Measurements from ENCODE around the gene SHROOM4. TPM values are rescaled to one million over a fixed set of nuclear protein-coding genes. Genes with fewer than 3 reads are reported as not detected.

SHROOM4 gene
- total RNA-seq, 1 donor from 2014 or later: 5.3 TPM

GRCh38 chrX:50618788-50619558, 195.0 kb downstream of the SHROOM4 start:
- no peak for DNase-seq

DNA sequence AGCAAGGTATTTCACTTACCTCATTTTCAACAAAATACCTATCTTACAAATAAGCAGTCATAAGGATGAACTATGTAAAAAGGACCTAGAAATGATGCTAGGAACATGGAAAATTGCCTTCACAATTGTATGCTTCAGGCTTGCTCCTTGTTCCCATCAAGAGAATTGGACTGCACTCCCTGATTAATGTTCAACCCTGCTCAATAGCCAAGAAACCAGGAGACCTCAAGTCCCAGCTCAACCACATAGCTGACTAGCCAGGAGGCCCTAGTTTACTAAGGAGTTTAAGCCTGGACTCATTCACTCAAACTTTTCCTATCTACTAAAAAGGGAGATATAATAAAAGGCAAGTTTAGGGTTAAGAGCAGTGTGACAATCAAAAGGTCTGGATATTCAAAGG, 196.8 kb downstream of the SHROOM4 start:
- DNase-seq: no peak

- no peak for DNase-seq
These were observed 198.3 kb downstream of the SHROOM4 start for GRCh38 chrX:50615570-50616158.

GRCh38 chrX:50614460-50614859, 199.5 kb downstream of the SHROOM4 start:
- DNase-seq: no peak

DNA sequence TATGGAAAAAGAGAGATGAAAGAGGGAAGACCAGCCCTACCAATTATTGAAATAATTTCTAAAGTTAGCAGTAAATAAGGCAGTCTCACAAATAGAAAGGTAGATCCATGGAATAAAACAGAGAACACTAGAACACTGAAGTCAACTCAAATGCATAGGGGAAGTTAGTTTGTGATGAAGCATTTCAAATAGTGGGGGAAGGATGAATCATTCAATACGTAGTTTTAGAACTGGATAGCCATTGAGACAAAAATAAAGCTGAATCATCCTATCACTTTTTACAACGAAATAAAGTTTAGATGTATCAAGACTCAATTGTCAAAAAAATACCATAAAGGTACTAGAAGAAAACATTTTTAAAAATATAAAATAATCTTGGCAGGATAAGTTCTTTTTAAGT, 200.1 kb downstream of the SHROOM4 start:
- DNase-seq: no peak

DNA sequence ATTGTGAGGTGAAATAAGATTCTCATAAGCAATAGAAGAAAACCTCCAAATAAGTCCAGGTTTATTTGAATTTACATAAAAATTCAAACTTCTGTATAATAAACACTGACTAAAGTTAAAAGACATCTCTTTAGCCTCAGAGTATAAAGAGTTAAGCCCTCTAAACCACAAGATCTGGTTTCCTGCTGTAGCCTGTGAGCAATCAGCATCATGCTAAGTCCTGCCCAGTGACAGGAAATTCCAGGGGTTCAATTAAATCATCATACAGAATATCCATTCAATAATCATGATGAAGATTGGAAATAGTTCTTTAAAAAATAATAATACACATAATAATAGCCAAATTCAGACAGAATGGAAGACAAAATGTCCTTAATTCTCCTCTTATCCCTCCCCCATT, 204.2 kb downstream of the SHROOM4 start:
- no peak for DNase-seq

- no peak for DNase-seq
These were observed 207.6 kb downstream of the SHROOM4 start for GRCh38 chrX:50606300-50606950.

- DNase-seq: no peak
These were observed 217.9 kb downstream of the SHROOM4 start for GRCh38 chrX:50596056-50596455.

DNA sequence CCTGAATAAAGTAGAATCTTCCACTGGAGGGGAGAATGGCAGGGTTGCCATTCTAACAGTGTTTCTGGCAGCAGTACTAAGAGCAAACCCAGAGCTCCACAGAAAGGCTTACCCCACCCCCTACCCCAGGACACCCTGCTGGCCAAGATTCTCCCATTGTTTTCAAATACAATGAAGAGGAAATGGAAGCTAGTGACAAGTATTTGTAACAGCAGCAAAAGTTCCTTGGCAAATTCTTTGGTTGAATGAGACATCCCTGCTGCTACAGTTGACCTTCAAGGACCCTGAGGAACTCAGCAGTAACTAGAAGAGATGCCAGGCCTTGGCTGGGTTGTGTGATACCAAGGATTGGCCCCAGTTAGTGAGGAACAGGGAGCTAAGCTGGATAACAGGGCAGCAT, 219.2 kb downstream of the SHROOM4 start:
- no peak for DNase-seq

GRCh38 chrX:50586980-50587379, 227.0 kb downstream of the SHROOM4 start:
- DNase-seq: no peak

- no peak for DNase-seq
These were observed 227.6 kb downstream of the SHROOM4 start for GRCh38 chrX:50586407-50586806.

DNA sequence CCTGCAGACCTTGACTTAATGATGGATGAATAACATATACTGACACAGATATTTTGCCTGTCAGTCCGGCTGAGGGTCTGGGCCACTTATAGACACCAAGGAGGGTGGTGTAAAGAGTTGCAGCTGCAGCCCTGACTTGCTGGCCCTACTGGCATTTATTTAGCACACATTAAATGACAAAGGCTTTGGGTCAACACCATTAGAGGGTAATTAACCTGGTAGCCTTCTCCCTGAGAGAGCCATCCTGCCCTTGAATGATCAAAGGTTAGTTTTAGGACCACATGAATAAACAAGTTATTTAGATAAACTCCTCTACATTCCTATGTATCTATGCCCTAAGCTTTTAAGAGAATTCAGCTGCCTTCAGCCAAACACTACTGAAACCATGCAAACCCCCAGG, 232.6 kb downstream of the SHROOM4 start:
- no peak for DNase-seq

- DNase-seq: no peak
These were observed 234.0 kb downstream of the SHROOM4 start for GRCh38 chrX:50579955-50580354.

DNA sequence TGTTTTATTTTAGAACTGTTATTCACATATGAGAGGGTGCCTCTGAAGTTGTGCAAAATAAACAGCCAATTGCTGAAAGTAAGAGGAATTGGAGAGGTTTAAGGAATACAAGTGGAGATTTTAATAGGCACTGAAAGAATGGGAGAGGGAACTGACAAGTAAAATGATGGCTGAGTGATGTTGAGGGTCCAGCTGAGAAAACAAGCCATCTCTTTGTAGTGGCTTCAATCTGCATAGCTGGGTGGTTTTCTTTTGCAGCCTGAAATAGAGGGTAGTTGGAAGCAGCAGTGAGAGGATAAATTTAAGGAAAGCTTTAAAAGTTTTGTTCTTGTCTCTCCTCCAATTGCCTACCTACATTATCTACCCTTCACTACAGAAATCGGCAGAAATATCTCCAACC, 236.7 kb downstream of the SHROOM4 start:
- DNase-seq: no peak

DNA sequence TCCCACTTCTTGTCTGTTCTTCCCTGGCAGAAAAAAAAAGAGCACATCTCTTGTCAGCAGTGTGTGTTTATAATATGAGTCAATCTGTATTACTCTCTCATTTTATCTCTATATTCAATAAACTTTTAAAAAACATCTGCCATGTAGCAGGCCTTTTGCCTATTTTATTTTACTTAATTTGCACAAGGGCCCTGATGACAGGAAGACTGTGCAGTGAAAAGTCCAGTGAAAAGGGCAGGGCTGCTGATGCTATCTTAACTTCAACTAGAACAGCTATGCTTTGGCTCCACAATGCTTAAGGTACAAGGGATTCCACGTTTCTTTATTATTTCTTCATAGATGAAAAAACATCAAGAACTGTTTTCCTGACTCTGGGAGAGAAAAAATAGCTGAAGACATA, 246.4 kb downstream of the SHROOM4 start:
- no peak for DNase-seq

DNA sequence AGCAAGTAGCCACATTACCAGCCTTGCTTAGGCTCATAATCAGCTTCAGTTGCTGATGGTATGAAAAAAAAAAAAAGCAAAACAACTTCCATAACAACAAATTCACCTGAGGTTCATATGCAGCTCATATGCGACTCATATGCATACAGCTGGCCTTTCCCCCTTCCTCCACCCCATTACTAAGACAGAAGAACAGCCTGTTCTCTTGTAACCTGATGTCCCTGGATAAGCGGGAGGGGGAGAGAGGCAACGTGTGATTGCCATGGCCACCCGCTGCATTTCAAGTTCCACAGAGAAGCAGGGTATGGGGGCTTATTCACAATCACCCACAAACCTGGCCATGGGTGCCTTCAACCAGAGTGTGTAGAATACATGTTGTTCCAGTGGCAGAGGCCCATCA, 248.3 kb downstream of the SHROOM4 start:
- DNase-seq: no peak

Small RNAs within 50 kb of the gene (small RNA-seq; reads per million reads assigned to genes)
- not detected for gene RNU6-935P (ENCODE audit: low replicate concordance)

Other genes starting within 250 kb of the SHROOM4 start
- not detected for gene BMP15, start 96.5 kb upstream of the SHROOM4 start, total RNA-seq